ENCODE results near the gene R3HDM4. TPM values are rescaled to one million over a fixed set of nuclear protein-coding genes. Genes with fewer than 3 reads are reported as not detected.

R3HDM4 gene
- total and polyA plus RNA-seq, 9 of the 15 experiments (the other 6 are each of a cell fraction or from before 2014, with no cell fraction given) = 3.2 to 154 (median 59.0) TPM

- TF ChIP-seq ZBTB40 (IDR thresholded peaks at IDR 0.05) = no peak
- TF ChIP-seq ZBTB40 (CRISPR knock-in tag; IDR thresholded peaks at IDR 0.05) = no peak
- no peak for TF ChIP-seq ZNF77 (CRISPR knock-in tag; IDR thresholded peaks at IDR 0.05)
- no peak for TF ChIP-seq ARID2 (IDR thresholded peaks at IDR 0.05)
- TF ChIP-seq MNT (conservative IDR thresholded peaks at IDR 0.05) = no peak
- 0 out of 2 replicates have a peak, but pooled peaks have one; percentile 47 for TF ChIP-seq CREB3 (tag; conservative IDR thresholded peaks at IDR 0.05; ENCODE audit: low read depth)
- TF ChIP-seq RBM14 (IDR thresholded peaks at IDR 0.05; ENCODE audit: borderline replicate concordance, insufficient read depth, low read depth, low read length) = no peak
- TF ChIP-seq RBM17 (IDR thresholded peaks at IDR 0.05; ENCODE audit: borderline replicate concordance, low read depth, low read length) = no peak
- TF ChIP-seq MLX (CRISPR knock-in tag; conservative IDR thresholded peaks at IDR 0.05) = no peak
- no peak for TF ChIP-seq SRSF7 (optimal IDR thresholded peaks at IDR 0.05; ENCODE audit: low read depth, low read length)
Measured at GRCh38 chr19:913080-913748, at the start of gene R3HDM4 (continued).

All from K562 (cell line).